GM12801 (cell line): ENCODE results near the gene PLPPR3.

Experiments
- TF ChIP-seq, protein P1 (sequence below): IDR thresholded peaks from one replicate; pipeline ENCODE4 v1.5.1; 2011; ENCODE audit warnings: control low read depth; ENCODE audit not compliant: insufficient read length; ENCODE audit errors: extremely low read depth

Gene PLPPR3

GRCh38 chr19:858284-858683, 36.5 kb upstream of the PLPPR3 start:
- TF ChIP-seq, protein P1, sequence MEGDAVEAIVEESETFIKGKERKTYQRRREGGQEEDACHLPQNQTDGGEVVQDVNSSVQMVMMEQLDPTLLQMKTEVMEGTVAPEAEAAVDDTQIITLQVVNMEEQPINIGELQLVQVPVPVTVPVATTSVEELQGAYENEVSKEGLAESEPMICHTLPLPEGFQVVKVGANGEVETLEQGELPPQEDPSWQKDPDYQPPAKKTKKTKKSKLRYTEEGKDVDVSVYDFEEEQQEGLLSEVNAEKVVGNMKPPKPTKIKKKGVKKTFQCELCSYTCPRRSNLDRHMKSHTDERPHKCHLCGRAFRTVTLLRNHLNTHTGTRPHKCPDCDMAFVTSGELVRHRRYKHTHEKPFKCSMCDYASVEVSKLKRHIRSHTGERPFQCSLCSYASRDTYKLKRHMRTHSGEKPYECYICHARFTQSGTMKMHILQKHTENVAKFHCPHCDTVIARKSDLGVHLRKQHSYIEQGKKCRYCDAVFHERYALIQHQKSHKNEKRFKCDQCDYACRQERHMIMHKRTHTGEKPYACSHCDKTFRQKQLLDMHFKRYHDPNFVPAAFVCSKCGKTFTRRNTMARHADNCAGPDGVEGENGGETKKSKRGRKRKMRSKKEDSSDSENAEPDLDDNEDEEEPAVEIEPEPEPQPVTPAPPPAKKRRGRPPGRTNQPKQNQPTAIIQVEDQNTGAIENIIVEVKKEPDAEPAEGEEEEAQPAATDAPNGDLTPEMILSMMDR = no peak

DNA sequence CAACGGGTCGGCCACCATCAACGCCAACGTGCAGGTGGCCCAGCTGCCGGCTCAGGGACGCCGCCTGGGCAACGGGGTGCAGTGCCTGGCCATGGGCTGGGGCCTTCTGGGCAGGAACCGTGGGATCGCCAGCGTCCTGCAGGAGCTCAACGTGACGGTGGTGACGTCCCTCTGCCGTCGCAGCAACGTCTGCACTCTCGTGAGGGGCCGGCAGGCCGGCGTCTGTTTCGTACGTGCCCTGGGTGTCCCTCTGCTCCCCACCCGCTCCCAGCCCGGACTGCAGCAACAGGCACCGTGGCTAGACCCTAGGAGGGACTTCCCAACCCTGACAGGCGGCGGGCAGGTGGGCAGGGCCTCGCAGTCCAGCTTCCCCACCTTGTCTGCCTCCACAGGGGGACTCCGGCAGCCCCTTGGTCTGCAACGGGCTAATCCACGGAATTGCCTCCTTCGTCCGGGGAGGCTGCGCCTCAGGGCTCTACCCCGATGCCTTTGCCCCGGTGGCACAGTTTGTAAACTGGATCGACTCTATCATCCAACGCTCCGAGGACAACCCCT, 33.9 kb upstream of the PLPPR3 start:
- TF ChIP-seq, protein P1 = no peak

- TF ChIP-seq, protein P1 = no peak
Measured at GRCh38 chr19:855142-855541, 33.4 kb upstream of the PLPPR3 start.

DNA sequence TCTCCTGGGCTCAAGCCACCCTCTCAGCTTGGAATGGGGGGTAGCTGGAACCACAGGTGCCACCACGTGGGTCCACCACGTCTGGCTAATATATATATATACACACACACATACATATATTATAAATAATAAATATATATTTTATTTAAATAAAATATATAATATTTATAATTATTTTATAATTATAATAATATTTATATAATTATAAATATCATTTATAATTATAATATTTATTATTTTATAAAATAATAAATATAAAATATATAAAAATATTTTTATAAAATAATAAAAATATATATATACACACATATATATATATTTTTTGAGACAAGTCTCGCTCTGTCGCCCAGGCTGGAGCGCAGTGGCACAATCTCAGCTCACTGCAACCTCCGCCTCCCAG, 32.8 kb upstream of the PLPPR3 start:
- TF ChIP-seq, protein P1 = no peak

- TF ChIP-seq, protein P1 = no peak
Measured at GRCh38 chr19:853014-853585, 31.3 kb upstream of the PLPPR3 start.

DNA sequence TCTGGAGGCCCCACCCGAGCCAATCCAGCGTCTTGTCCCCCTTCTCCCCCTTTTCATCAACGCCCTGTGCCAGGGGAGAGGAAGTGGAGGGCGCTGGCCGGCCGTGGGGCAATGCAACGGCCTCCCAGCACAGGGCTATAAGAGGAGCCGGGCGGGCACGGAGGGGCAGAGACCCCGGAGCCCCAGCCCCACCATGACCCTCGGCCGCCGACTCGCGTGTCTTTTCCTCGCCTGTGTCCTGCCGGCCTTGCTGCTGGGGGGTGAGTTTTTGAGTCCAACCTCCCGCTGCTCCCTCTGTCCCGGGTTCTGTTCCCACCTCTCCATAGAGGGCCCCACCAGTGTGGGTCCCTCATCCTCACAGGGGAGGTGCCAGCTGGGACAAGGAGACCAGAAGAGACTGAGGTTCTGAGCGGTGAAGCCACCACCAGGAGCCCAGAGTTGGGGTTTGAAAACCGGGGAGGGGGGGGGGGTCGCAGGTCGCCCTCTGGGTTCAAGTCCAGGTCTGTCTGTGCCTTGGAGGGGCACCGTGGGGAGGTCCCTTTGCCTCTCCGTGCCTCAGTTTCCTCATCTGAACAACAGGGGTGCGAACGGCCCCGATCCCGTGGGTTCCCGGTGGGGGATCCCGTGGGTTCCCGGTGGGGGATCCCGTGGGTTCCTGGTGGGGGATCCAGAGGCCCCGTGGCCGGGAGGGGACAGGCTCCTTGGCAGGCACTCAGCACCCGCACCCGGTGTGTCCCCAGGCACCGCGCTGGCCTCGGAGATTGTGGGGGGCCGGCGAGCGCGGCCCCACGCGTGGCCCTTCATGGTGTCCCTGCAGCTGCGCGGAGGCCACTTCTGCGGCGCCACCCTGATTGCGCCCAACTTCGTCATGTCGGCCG, 30.6 kb upstream of the PLPPR3 start, which contains the start of gene ELANE:
TSS of gene ELANE (plus strand) at position 168 of the 878 bp plus-strand sequence. CDS start at position 194, 26 bp downstream.
- TF ChIP-seq, protein P1 = no peak

- TF ChIP-seq, protein P1 = no peak
Measured at GRCh38 chr19:850979-851335, 29.2 kb upstream of the PLPPR3 start.
